HG03064 (cell line): ENCODE data around the gene CSNK1E.

Experiments
- ATAC-seq: cut with Tn5 transposase; IDR thresholded peaks from one replicate; pipeline ENCODE4 v1.9.1; 2021; ENCODE audit warnings: low read depth; ENCODE audit not compliant: unreplicated experiment

Gene CSNK1E

DNA sequence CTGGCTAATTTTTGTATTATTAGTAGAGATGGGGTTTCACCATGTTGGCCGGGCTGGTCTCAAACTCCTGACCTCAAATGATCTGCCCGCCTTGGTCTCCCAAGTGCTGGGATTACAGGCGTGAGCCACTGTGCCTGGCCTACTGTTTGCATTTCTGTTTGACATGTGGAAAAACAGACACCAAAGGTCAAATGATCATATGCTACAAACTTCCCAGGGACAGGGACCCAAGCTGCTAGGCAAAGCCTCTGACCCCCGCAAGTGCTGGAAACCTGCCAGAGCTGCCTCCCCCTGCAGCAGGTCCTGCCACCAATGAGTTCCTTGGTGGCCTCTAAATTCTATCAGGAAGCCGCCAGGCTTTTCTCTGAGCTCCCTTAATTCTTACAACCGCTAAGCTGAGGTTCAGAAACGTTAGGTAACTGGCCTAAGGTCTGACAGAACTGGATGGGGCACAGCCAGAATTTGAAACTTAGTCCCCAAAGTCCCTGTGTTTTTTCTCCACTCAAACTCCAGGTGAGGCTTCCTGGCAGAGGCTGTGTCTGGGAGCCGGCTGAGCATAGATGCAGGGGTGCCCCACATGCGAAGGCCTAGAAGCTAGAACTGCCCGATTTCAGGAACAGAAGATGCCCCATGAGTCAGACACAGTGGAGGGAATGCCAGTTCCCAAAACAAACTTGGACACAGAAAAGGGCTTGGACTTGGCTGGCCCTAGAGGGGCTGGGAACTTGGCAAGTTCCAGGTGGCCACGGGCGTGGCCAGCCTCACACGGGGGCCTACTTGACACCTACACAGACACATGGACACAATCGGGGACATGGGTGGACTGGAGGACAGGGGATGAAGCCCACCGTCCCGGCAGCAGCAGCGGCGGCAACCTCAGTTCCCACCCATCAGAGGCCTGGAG, 7.4 kb downstream of the CSNK1E start:
- ATAC-seq = no peak

DNA sequence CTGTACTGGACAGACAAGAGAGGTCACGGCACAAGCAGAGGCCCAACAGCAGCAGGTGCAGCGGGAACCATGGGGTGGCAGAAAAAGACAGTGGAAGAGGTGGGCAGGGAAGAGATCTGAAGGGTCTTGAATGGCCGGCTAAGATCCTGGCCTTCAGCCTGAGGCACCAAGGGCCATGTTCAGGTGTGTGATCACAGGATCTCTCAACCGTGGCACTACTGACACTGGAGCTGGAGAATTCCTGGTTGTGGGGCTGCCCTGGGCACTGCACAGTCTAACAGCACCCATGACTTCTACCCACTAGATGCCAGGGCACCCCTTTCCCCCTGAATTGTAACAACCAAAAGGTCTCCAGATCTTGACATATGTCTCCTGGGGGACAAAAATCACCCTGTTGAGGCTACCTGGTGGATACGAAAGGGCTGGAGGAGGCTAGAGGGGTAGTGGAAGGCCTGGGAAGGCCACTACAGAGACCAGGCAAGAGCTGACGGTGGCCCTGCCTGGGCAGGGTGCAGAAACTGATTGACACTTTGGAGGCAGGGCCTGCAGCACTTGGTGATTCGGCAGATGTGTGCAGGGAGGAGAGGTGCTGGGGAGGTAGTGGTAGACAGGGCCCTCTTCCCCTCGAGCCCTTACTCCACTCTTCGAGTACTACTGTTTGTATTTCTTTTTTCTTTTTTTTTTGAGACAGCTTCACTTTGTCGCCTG, 8.3 kb downstream of the CSNK1E start:
- no peak for ATAC-seq

DNA sequence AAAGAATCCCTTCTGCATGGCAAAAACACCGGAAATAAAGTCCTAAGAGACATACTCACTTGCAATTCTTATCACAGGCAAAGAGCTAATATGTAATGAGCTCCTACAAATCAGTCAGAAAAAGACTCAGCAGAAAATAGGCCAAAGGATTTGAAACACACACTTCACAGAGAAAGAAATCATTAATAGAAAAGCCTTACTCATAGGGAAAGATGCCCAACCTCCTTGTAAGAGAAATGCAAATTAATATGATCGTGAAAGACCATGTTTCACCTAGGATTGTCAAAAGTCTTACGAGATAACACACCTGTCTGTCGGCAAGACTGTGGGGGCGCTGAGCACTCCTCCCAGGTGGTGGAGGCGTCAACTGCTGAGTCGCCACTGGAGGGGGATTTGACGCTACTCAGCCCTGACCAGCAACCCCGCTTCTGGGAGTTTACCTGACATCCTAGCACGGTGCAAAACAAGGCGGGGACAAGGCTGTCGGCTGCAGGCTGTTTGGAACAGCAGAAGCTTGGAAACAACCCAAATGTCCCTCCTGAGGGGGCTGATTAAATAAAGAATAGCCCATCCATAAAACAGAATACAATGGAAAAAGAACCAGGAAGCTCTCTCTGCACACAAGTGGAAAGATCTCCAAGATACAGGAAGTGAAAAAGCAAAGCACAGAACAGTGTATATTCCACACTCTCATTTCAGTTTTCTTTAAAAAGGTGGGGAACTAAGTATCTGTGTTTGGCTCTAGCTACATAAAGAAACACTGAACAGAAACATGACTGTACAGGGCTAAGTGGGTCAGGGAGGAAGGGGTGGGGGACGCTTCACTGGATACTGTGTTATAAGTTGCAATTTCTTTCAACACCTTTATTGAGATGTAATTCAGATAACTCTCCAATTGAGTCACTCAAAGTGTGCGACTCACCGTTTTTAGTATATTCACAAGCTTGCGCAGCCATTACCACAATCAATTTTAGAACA, 11.5 kb downstream of the CSNK1E start:
- ATAC-seq = peak; percentile 58

DNA sequence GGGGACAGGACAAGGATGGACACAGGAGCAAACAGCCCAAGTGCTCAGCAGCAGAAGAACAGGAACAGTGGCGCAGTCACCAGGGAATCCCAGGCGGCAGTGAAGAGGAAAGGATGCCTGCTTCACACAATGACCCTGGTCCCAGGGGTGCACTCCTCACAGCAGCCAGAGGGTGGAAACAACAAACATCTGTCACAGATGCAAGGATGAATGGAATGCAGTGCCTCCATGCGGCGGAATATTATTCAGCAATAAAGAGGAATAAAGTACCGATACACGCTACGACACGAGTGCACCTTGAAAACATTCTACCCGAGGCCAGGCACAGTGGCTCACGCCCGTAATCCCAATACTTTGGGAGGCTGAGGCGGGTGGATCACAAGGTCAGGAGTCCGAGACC, 12.7 kb downstream of the CSNK1E start:
- no peak for ATAC-seq

DNA sequence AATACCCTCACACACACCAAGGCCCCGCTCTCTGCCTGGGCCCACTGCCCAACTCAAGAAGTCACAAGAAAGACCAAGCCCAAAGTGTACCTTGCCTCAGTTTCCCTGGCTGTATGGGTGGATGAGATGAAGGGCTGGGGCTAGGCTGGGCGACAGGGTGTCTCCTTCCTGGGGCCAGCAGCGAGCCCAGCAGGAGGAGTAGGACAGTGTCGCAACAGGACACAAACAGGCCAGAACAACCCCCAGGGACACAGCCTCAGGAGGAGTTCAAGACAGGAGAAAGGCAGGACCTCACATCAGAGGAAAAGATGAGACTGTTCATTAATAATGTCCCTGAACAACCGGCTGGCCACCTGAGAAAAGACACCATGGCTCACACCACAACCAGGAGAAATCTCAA, 13.3 kb downstream of the CSNK1E start:
- no peak for ATAC-seq

DNA sequence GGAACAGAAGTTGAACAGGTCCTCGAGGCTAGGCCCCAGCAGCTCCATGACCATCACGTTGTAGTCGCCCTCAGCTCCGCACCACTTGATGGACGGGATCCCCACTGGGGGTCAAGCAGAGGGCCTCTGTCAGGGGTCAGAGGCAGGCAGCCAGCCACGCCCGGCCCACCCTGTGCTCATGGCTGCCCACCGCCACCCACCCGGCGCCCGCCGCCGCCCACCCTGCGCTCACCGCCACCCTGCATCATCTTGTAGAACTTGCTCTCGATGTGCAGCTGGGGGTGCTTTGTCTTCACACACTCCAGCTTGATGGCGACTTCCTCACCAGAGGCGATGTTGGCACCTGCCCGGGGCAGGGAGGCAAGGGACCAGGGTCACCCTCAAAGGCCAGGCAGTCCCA, 14.3 kb downstream of the CSNK1E start:
- no peak for ATAC-seq

DNA sequence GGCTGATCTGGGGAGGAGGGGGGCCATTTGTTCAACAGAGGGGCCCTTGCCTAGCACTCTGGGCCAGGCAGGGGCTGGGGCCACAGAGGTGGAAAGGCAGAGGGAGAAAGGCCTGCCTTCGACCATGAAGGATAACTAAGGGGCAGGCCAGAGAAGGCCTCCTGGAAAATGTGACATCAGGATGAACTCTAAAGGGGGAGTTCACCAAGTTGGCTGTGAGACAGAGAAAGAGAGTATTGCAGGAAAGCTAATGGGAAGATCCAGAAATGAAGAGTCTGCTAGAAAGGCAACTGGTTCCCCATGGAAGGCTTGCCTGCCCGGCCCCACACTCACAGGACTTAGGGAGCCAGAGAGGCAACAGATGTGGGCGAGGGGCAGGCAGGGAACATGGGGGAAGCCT, 16.3 kb downstream of the CSNK1E start:
- ATAC-seq = no peak

DNA sequence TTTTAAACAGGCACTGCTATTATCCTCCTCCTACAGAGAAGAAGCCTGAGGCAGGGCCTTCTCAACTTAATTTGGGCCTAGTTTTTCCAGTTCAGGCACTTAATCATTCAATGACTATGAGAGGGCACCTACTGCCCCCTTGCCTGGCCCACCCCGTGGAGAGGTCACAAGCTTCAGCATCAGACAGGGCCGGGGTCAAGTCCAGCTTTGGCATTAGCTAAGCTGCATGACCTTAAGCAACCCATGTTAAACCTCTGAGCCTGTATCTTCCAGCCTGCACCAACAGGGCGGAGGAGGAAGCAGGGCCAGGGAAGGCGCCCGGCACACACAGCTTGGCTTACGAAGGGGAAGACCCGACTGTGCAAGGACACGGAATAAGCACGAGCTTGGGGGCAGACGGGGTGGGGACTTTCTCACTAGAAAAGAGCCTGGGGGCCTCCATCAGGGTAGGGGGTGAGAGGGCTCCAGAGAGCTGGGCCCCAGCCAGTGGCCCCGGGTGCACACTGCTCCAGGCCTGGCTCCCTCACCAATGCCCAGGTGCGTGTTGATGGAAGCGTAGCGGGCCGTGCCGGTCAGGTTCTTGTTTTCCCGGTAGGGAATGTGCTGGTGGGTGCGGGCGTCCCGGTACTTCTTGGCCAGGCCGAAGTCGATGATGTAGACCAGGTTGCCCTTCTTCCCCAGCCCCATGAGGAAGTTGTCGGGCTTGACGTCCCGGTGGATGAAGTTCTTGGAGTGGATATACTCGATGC, 16.9 kb downstream of the CSNK1E start:
- ATAC-seq = no peak

DNA sequence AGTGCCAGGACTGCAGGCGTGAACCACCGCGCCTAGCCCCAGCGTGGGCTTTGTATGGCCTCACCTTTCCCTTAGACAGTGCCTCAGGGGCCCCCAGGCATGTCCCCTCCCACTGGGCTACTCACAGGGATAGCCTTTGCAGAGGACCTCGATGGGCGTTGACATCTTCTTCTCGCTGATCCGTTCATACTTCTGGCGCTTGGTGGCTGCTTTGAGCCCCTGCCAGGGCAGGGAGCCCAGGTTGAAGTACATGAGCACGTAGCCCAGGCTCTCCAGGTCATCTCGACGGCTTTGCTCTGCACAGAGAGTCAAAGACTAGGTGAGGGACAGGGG, 17.5 kb downstream of the CSNK1E start:
- ATAC-seq = no peak

DNA sequence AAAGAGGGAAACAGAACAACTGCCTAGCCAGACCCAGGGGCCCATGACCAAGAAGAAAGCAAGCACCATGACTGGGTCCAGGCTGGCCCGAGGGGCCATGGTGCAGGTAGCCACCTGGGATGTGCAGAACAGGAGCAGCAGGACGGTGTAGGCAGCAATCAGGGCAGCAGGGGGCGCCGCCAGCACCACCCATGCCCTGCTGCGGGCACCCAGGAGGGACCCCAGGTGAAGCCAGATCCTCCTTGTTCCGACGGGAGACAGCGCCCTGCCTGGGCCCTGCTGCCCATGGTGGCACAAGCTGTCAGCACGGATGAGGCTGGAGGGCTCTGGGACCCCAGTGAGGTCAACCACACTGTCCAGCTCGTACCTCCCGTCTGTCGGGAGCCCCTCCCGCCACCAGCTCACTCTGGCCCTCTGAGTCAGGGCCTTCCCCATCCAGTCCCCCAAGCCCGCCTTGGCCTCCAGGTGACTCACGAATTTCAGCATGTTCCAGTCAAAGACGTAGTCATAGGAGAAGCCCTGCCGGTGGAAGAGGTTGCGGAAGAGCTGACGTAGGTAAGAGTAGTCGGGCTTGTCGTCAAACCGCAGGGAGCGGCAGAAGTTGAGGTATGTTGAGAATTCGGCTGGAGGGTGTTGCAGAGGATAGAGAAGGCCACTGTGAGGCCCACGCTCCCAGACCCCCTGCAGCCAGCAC, 18.8 kb downstream of the CSNK1E start:
- no peak for ATAC-seq

DNA sequence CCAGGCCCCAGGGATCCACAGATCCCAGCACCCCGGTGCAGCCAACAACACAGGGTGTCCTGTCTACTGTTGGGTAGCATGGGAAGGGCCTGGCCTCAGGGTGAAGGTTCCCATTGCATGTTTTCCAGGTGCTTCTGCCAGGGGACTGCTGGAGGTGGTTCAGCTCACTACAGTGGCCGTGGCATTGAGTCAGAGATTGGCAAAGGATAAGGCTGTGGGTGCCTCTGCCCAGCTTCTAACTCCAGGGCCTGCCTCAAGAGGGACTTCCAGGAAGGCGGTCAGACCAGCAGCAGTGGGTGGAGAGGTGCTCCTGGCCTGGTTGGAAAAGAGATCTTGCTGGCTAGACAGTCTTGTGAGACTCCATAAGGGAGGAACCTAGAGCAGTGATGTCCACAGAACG, 20.9 kb downstream of the CSNK1E start:
- no peak for ATAC-seq

DNA sequence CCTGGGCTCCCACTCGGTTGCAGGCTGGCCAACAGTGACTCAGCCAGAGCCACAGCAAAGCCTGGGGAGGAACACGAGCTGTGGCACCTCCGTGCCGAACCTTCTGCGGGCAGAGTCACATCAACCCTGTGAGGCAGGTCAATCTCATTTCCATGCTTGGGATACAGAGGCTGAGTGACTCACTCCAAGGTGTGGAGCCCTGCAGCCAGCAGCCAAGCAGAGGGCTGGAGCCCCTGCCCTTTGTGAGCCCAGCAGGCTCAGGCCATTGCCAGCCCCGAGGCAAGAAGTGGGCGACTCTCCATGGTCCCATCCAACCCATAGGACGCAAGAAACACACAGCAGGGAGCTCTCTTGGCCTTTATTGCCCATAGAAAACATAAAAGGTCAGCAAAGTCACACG, 21.4 kb downstream of the CSNK1E start:
- ATAC-seq = no peak

DNA sequence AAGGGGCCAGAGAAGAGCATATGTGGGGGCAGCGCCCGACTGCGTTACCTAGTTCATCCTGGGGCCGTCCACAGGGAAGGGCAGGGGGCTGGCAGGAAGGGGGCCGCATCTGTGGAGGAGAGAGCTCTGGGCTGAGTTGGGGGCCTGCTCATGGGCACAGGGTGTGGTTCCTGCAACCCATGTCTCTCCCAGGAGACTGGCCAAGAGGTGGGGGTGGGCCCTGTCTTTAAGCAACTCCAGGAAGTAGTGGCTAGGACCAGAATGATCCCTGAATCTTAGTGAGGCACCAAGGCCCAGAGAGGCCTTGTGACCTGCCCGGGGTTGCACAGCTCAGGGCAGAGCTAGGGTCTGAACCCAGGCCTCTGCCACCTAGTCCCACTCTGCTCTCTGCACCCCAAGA, 21.9 kb downstream of the CSNK1E start:
- ATAC-seq = no peak

DNA sequence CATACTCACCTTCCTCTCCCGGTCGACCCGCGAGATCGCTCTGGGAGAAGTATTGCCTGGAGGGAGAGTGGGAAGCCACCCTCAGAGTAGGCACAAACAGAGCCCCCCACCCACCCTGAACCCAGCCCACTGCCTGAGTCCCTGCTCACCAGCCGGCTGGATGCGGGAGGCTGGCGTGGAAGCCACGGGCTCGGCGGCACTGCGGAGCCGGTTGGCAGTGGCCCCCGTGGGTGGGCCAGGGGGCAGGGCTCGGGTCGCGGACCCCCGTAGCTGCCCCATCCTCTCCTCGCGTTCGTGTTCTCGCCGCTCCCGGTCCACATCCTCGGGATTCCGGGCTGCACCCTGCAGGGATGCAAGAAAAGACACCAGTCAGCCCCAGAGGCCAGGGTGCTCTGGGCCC, 23.0 kb downstream of the CSNK1E start:
- no peak for ATAC-seq

DNA sequence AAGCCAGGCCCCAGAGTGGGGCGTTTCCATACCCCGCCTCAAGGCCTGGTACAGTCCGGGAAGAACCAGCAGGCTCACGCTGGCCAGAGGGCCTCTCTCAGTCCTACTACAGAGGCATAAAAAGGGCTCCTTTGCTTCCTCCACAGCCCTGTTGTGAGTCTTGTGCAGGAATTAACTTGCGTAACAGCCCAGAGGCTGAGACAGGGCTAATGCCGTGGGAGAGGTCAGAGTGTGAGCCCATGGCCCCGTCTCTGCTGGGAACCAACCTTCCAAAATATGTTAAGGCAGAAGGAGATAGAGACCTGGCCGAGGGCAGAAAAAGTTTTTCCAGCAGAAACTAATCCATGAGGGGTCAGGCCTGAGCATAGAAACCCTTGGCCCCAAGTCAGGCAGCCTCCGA, 24.5 kb downstream of the CSNK1E start:
- ATAC-seq = no peak

DNA sequence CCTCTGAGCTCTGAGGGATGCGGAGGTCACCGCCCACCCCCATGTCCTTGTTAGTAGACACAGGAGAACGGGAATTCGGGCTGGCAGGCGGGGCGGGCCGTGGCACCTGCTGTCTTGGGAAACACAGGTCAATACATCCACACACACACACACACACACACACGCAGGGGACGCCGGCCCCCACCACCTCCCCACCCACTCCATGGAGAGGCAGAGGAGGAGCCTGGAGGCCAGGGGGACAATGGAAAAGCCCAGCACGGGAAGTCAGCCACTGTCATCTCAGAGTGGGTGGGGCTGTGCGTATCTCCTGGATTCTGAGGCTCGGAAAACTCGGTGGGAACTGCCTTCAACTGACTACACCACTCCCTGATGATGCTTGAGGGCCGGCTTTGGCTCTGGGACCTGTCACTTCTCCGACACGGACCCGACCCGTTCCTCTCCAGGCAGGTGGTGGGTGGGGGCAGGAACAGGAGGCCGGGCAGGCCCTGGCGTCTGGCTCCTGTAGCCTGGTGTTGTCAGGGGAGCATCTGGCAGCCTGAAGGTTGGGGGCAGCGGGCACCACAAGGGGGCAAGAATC, 25.9 kb downstream of the CSNK1E start:
- ATAC-seq = no peak

DNA sequence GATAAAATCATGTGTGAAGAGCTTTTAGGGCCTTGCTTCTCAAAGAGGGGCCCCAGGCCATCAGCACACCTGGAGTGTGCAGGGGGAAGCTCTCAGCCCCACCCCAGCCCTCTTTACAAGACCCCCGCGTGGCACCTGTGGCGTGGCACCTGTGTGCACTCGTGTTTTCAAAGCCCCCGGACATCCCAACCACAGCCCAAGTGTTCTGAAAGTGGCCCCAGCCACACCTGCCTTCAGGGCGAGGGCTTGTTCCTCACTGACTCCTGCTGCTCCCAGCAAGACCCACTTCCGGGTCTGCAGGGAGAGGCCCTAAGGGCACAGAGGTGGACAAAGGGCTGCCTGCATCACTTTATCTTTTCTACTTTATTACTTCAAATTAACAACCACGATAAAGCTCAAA, 26.9 kb downstream of the CSNK1E start:
- no peak for ATAC-seq

DNA sequence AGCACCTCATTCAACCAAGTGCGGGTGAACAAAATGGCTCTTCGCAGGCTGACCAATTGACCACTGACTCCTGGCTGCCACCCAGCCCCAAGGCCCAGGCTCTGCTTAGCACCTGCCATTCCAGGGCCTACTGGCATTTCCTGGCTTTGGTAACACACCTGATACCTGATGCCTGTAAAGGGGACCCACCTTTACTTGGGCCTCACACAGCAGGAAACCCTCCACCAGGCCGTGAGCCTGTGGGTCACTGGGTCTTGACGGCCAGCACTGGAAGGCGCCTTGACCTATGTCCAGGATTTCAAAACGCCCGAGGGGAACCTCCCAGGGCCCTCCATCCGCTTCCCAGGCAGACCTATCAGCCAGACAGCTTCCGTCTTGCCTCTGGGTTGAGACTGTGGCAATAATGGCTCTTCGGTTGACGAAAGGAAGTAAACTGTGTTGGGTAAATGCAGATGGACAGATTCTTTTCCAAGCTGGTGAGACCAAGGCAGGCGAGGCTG, 27.6 kb downstream of the CSNK1E start:
- ATAC-seq = no peak
